Esophagus (tissue), 2 donors: ENCODE data around the gene APOL5. TPM values are rescaled to one million over a fixed set of nuclear protein-coding genes. Genes with fewer than 3 reads are reported as not detected.

Experiments used
- H3K27ac ChIP-seq, 2 donors: one replicate each; pipeline ENCODE4 v1.5.1; 2013; ENCODE audit warnings: low read depth in 2 of 2, mild to moderate bottlenecking in 2 of 2, inconsistent platforms in 1 of 2, low read length in 1 of 2, moderate library complexity in 1 of 2
- H3K27me3 ChIP-seq, 2 donors: one replicate each; pipeline ENCODE4 v1.6.1; 2013; ENCODE audit warnings: low read length in 2 of 2, control low read depth in 1 of 2, mild to moderate bottlenecking in 1 of 2; ENCODE audit not compliant: insufficient read depth in 2 of 2, control insufficient read depth in 1 of 2
- H3K36me3 ChIP-seq, 2 donors: one replicate each; pipeline ENCODE4 v1.6.1; 2013; ENCODE audit warnings: low read length in 1 of 2; ENCODE audit not compliant: control insufficient read depth in 2 of 2, insufficient read depth in 2 of 2
- H3K4me1 ChIP-seq, 2 donors: one replicate each; pipeline ENCODE4 v1.6.1; 2013; ENCODE audit warnings: low read length in 1 of 2; ENCODE audit not compliant: control insufficient read depth in 2 of 2, insufficient read depth in 2 of 2
- H3K4me3 ChIP-seq, 2 donors: one replicate each; pipeline ENCODE4 v1.5.1; 2013; ENCODE audit warnings: low read length in 2 of 2, mild to moderate bottlenecking in 2 of 2, low read depth in 1 of 2, moderate library complexity in 1 of 2
- H3K9me3 ChIP-seq, 2 donors: one replicate each; pipeline ENCODE4 v1.6.1; 2013; ENCODE audit warnings: mild to moderate bottlenecking in 2 of 2, low read depth in 1 of 2, low read length in 1 of 2, moderate library complexity in 1 of 2; ENCODE audit not compliant: control insufficient read depth in 2 of 2, insufficient read depth in 1 of 2
- WGBS, 2 donors: extraction: QIAGEN DNeasy Blood & Tissue Kit; methylation state at CpG; one replicate each; pipeline ENCODE4 v1.1.7; 2013; 5-methylcytosine and 5-hydroxymethylcytosine counted together
- polyA plus RNA-seq, 2 donors: library from polyadenylated mRNA; stranded (reverse); fragments of 200-250 nt; gene quantifications; one replicate each; pipeline ENCODE4 v1.2.3, GENCODE V29; 2013
- donor health status: healthy with polysubstance abuse.
- donor health status: Bipolar disorder and iron deficiency.

Gene APOL5
- polyA plus RNA-seq, 2 donors: not detected

GRCh38 chr22:35727436-35727835 lies 9.8 kb downstream of the APOL5 start:
- Histone ChIP-seq H3K4me1 (peaks cover 2 to 7% of the 10 kb centered on the region in 2 donors), H3K9me3 (no peaks in the 10 kb centered on the region), H3K27ac (no peak overlapping the region), H3K4me3 (no peak overlapping the region), H3K27me3 (no peaks in the 10 kb centered on the region), H3K36me3 (no peaks in the 10 kb centered on the region)
- 77 to 80% methylated on average over 11 of the region's 11 CpGs for WGBS, 2 donors

DNA sequence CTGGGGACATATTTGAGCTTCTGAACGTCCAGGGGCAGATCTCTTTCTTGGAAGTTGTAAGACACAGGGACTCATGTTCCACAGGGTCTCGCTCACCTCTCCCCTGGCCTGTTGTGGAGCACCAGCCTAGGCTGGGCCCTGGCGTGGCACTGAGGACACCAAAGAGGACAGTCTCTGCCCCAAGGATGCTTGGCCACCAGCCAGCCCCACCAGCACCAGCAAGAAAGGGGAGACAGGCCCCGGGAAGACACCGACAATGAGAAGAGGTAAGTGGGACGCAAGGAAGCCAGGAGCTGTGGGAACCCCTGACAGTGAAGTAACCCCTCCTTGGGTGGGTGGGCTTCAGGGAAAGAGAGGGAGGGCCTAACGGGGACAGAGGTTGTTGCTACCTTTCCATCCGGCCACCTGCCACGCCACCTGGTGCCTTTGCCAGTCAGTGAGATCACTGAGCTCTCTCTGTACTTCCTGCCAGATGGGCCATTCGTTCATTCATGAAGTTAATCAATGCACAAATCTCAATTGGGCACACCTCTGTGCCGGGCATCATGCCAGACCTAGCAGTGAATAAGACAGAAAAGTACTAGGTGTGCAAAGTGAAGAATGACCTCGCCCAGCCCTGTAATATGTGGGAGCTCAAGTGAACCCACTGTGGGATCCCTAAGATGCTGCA lies 11.1 kb downstream of the APOL5 start:
- Histone ChIP-seq H3K36me3 (no peaks in the 10 kb centered on the region), H3K27ac (no peak overlapping the region), H3K4me1 (peaks cover 2 to 7% of the 10 kb centered on the region in 2 donors), H3K4me3 (no peak overlapping the region), H3K27me3 (no peaks in the 10 kb centered on the region), H3K9me3 (no peaks in the 10 kb centered on the region)
- WGBS, 2 donors: 66 to 68% methylated on average over 11 to 12 of the region's 12 CpGs

- WGBS, 2 donors: 90 to 92% methylated on average over 2 of the region's 2 CpGs
- H3K4me3 ChIP-seq: no peak overlapping the region
Observed at GRCh38 chr22:35729309-35729698, 11.6 kb downstream of the APOL5 start.

DNA sequence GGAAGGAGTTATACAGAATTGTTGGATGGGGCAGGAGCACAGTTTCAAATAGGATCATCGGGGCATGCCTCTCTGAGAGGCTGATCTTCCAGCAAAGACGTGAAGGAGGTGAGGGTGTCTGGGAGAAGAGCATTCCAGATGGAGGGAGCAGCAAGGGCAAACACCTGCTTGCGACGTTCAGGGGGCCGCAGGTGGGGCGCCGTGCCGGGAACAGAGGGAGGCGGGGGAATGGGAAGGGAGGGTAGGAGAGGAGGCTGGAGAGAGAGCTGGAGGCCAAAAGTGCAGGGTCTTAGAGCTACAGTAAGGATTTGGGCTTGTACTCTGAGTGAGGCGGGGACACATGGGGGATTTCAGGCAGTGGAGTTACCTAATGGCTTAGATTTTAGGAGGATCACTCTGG lies 13.6 kb downstream of the APOL5 start:
- H3K27ac ChIP-seq: no peak overlapping the region
- no peak overlapping the region for H3K4me3 ChIP-seq
- WGBS, 2 donors: 82 to 86% methylated on average over 10 of the region's 10 CpGs
- H3K27me3 ChIP-seq: no peaks in the 10 kb centered on the region
- no peaks in the 10 kb centered on the region for H3K9me3 ChIP-seq
- peaks cover 2 to 7% of the 10 kb centered on the region in 2 donors for H3K4me1 ChIP-seq
- H3K36me3 ChIP-seq: no peaks in the 10 kb centered on the region

More at GRCh38 chr22:35729309-35729698, 11.6 kb downstream of the APOL5 start:
- peaks cover 2 to 7% of the 10 kb centered on the region in 2 donors for H3K4me1 ChIP-seq
- no peaks in the 10 kb centered on the region for H3K27me3 ChIP-seq
- H3K9me3 ChIP-seq: no peaks in the 10 kb centered on the region
- H3K36me3 ChIP-seq: no peaks in the 10 kb centered on the region
- H3K27ac ChIP-seq: no peak overlapping the region

- Histone ChIP-seq H3K27me3 (no peaks in the 10 kb centered on the region), H3K36me3 (no peaks in the 10 kb centered on the region), H3K9me3 (no peaks in the 10 kb centered on the region), H3K4me3 (no peak overlapping the region), H3K27ac (no peak overlapping the region), H3K4me1 (peaks cover 0 to 7% of the 10 kb centered on the region in 2 donors)
- 94 to 95% methylated on average over 9 of the region's 9 CpGs for WGBS, 2 donors
Observed at GRCh38 chr22:35732116-35732515, 14.4 kb downstream of the APOL5 start.

GRCh38 chr22:35733036-35733435 lies 15.4 kb downstream of the APOL5 start:
- Histone ChIP-seq H3K27me3 (no peaks in the 10 kb centered on the region), H3K36me3 (no peaks in the 10 kb centered on the region)
- WGBS, 2 donors: 87 to 91% methylated on average over 10 of the region's 10 CpGs

GRCh38 chr22:35733791-35734516 lies 16.3 kb downstream of the APOL5 start:
- H3K27me3 ChIP-seq: no peaks in the 10 kb centered on the region
- no peaks in the 10 kb centered on the region for H3K9me3 ChIP-seq
- no peak overlapping the region for H3K4me3 ChIP-seq
- no peak overlapping the region for H3K27ac ChIP-seq
- WGBS, 2 donors: 51% methylated on average over 7 of the region's 7 CpGs
- H3K36me3 ChIP-seq: peaks cover under 1 to 4% of the 10 kb centered on the region in 2 donors
- peaks cover 0 to 2% of the 10 kb centered on the region in 2 donors for H3K4me1 ChIP-seq

More at GRCh38 chr22:35733036-35733435, 15.4 kb downstream of the APOL5 start:
- H3K27ac ChIP-seq: no peak overlapping the region
- H3K9me3 ChIP-seq: no peaks in the 10 kb centered on the region
- H3K4me3 ChIP-seq: no peak overlapping the region
- H3K4me1 ChIP-seq: peaks cover 0 to 7% of the 10 kb centered on the region in 2 donors

GRCh38 chr22:35734517-35734827 lies 16.8 kb downstream of the APOL5 start:
- no peaks in the 10 kb centered on the region for H3K27me3 ChIP-seq
- 75 to 77% methylated on average over 7 of the region's 7 CpGs for whole genome bisulfite sequencing, 2 donors
- no peak overlapping the region for H3K27ac ChIP-seq
- H3K4me3 ChIP-seq: no peak overlapping the region
- H3K4me1 ChIP-seq: no peaks in the 10 kb centered on the region
- H3K9me3 ChIP-seq: no peaks in the 10 kb centered on the region
- peaks cover 3 to 6% of the 10 kb centered on the region in 2 donors for H3K36me3 ChIP-seq

DNA sequence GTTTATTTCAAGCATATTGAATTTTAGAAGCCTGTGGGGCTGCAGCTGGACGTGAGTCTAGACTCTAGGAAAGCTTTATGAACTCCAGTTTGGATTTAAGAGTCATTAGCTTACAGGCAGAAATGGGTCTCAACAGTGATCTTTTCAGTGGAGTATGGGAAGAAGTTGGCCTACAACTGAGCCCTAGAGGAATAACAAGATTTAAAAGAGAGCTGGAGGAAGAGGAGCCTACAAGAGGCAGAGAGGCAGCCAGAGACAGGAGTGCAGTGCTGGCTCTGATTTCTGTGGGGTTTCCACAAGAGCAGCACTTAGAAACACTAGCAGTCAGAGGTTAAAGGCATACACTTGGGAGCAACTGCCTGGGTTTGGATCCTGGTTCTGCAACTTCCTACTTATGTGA lies 17.9 kb downstream of the APOL5 start:
- no peaks in the 10 kb centered on the region for H3K4me1 ChIP-seq
- no peaks in the 10 kb centered on the region for H3K27me3 ChIP-seq
- H3K27ac ChIP-seq: no peak overlapping the region
- H3K9me3 ChIP-seq: no peaks in the 10 kb centered on the region
- no peak overlapping the region for H3K4me3 ChIP-seq
- H3K36me3 ChIP-seq: peaks cover 3 to 6% of the 10 kb centered on the region in 2 donors
- WGBS, 2 donors: 70 to 71% methylated on average over 1 of the region's 1 CpG

DNA sequence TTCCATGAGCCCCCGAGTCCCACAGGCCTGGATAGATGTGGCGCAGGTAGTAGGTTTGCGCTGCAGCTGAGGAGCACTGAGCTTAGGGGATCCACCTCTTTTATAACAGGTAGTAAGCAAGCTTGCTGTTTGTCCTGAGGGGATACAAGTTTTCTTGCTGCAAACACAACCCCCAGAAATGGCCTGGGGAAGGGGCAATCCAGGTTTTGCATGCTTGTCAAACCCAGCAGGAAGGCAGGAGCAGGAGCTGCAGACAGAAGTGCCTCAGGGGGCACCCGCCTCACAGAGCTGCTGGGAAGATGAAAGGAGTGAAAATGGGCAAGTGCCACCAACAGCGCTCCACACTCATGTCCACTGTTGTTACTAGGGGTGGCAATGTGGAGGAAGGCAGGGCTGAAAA lies 18.5 kb downstream of the APOL5 start:
- H3K9me3 ChIP-seq: no peaks in the 10 kb centered on the region
- no peaks in the 10 kb centered on the region for H3K27me3 ChIP-seq
- H3K36me3 ChIP-seq: peaks cover 3 to 6% of the 10 kb centered on the region in 2 donors
- H3K4me3 ChIP-seq: no peak overlapping the region
- WGBS, 2 donors: 92 to 95% methylated on average over 5 of the region's 5 CpGs
- H3K4me1 ChIP-seq: no peaks in the 10 kb centered on the region
- no peak overlapping the region for H3K27ac ChIP-seq
